Retina (tissue), 1 donor: ENCODE measurements around the gene ZNF598.
"Not testable (repeated sequence)": the region's sequence is repeated elsewhere in the genome, so short reads cannot be mapped to it uniquely, and the experiment has no call there.

Source experiments
- DNase-seq: peaks from one replicate; pipeline ENCODE4 v3.0.0-alpha.2; 2016

ZNF598 gene

DNA sequence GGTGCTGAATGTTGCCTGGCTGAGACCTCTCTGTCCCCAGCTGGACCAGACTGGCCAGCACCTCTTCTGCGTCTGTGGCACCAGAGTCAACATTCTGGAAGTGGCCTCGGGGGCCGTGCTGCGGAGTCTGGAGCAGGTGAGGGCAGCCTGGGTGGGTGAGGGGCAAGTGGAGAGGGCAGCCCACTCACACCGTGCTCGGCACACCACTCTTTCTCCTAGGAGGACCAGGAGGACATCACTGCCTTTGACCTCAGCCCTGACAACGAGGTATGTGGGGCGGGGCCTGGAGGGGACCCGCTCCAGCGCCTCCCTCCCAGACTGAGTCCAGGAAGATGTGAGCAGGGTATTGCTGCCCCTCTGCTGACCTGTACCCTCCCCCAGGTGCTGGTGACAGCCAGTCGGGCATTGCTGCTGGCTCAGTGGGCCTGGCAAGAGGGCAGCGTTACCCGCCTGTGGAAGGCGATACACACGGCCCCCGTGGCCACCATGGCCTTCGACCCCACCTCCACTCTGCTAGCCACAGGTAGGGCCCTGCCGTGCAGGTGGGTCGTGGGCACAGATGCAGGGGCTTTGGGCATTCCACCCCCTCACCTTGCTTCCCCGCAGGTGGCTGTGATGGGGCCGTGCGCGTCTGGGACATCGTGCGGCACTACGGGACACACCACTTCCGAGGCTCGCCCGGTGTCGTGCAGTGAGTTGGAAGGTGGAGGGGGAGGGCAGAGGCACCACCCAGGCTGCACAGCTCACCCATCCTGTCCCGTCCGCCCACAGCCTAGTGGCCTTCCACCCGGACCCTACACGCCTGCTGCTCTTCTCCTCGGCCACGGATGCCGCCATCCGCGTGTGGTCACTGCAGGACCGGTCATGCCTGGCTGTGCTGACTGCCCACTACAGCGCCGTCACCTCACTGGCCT, 35.2 kb downstream of the ZNF598 start:
- no peak for DNase-seq

- no peak for DNase-seq
These were observed 36.0 kb downstream of the ZNF598 start for GRCh38 chr16:1973461-1974156.

DNA sequence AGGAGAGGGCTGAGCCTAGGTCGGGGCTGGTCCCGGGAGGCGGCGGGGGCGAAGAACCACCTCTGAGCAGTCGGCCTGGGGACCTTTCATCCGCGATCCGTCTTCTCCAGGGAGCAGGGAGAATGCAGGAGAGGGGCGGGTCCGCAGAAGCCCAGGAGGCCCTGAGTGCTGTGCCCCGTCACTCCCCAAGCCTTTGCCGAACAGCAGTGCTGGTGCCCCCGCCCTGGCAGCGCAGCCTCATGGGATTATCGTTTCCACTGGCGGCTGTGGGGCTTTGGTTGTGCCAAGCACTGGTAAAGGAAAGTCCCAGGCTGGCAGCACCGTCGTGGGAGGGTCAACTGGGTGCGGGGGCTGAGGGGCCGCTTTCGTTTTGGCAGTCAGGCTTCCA, 37.1 kb downstream of the ZNF598 start:
- no peak for DNase-seq

DNA sequence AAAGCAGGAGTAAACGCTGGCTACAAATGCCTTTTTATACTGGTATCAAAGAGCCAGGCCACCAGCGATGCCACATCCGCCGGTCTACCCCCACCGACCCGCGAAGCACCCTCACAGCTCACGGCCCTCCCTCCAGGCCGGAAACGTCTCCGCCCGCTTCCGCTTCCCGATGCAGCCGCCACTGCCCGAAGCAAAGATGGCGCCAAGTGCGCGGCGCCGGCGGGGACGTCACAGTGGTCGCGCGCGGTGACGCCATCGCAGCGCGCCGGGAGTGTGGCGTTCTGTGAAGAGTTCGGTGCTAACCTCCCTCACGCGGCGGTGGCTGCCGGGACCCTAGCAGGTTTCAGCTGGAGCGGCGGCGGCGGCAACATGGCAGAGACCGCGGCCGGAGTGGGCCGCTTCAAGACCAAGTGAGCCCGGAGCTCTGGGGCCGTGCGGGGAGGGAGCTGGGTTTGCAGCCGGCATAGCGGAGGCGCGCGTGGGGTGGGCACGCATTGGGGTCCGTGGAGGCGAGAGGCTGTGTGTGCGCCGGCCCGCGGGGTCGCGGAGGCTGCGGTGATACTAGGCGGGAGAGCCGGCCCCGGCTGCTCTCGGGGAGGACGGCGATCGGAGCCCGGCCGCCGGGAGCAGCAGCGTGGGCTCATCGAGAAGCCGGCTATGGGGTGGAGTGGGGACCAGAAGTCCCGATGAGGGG, 37.7 kb downstream of the ZNF598 start, which contains the start of gene TBL3:
Gene TBL3, plus strand, starts transcription at position 258 of the 694 bp plus-strand sequence. Its CDS starts 112 bp downstream, at position 370.
- peak; percentile 99 for DNase-seq

- DNase-seq, result no peak
These were observed 41.3 kb downstream of the ZNF598 start for GRCh38 chr16:1968146-1968953.

DNA sequence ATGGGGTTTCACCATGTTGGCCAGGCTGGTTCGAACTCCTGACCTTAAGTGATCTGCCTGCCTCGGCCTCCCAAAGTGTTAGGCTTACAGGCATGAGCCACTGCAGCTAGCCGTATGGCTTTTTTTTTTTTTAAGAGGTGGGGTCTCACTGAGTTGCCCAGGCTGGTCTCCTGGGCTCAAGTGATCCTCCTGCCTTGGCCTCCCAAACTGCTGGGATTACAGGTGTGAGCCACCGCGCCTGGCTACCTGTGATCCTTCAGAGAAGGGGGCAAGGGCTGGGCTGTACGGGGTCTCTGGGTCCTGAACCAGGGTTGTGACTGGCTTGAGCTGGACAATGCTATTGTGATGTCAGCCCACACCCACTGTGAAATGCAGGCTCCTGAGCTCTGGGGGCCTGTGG, 43.2 kb downstream of the ZNF598 start, which contains the start of gene RNF151:
Gene RNF151, plus strand, starts transcription at position 397 of the 400 bp plus-strand sequence. CDS start 26 bp downstream, outside the sequence.
- no peak for DNase-seq

DNA sequence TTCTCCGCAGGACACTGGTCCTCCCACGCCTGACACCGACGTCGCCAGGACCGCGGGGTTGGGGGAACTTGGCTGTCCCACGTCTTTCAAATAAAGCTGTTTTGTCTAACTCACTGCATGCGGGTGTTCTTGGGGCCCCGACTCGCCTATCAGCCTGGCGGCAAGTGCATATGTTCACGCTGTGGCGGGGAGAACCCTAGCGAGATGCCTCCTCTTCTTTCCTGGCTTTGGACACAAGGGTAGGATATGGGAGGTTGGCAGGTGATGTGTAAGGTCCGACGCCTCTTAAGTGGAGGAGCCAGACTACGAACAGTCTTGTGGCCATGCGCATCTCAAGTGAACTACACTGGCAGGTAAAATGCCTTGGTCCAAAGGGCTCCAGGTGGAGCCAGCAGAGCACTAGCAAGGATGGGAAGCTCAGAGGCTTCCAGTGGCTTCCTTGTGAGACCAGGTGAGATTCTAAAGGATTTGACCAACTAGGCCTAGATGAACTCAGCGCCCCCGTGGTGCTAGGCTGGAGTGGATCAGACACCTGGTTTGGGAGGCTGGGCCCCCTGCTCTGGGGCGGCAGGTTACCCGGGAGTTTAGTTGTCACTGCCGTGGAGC, 44.1 kb downstream of the ZNF598 start:
- DNase-seq, result no peak

GRCh38 chr16:1964506-1965395, 44.9 kb downstream of the ZNF598 start, which contains the start of gene RPS2:
Gene RPS2 (minus strand): TSS chr16:1964826. CDS start chr16:1964625, 201 bp downstream.
- peak; percentile 99 for DNase-seq

GRCh38 chr16:1963806-1964505, 45.7 kb downstream of the ZNF598 start:
- no peak for DNase-seq

DNA sequence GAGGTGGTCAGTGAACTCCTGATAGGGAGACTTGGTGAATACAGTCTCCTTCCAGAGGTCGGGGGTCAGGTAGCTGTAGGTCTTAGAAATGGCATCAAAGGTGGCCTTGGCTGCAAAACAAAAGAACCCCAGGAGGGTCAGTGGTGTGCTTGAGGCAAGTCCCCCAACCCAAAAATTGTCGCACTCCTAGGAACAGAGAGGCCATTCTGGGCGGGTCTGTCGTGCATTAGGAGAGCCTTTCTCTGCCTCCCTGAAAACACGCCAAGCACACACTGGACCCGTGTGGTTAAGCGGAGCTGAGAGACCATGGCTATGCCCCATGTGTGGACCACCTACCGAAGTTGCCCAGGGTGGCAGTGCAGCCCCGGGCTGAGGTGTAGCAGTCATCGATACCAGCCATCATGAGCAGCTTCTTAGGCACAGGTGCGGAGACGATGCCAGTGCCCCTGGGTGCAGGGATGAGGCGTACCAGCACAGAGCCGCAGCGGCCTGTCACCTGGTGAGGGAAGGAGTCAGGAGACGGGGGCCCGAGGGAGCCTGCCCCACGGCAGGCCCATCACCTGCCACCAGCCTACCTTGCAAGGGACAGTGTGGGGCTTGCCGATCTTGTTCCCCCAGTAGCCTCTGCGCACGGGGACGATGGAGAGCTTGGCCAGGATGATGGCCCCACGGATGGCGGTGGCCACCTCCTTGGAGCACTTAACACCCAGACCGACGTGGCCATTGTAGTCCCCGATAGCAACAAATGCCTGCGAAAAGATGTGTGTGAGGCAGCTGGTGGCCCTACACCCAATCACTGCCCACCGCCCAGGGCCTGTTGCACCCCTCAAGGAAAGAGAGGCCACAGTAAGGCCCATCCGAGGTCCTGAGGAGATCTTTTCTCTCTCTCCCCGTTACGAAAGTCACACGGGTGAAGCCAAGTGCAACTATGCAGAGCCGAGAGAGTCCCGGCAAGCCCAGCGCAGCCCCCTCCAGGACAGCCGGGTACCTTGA, 47.2 kb downstream of the ZNF598 start:
- not testable (repeated sequence) for DNase-seq

- DNase-seq, result no peak
These were observed 48.0 kb downstream of the ZNF598 start for GRCh38 chr16:1961651-1962067.

- no peak for DNase-seq
These were observed 48.7 kb downstream of the ZNF598 start for GRCh38 chr16:1960665-1961630.

DNA sequence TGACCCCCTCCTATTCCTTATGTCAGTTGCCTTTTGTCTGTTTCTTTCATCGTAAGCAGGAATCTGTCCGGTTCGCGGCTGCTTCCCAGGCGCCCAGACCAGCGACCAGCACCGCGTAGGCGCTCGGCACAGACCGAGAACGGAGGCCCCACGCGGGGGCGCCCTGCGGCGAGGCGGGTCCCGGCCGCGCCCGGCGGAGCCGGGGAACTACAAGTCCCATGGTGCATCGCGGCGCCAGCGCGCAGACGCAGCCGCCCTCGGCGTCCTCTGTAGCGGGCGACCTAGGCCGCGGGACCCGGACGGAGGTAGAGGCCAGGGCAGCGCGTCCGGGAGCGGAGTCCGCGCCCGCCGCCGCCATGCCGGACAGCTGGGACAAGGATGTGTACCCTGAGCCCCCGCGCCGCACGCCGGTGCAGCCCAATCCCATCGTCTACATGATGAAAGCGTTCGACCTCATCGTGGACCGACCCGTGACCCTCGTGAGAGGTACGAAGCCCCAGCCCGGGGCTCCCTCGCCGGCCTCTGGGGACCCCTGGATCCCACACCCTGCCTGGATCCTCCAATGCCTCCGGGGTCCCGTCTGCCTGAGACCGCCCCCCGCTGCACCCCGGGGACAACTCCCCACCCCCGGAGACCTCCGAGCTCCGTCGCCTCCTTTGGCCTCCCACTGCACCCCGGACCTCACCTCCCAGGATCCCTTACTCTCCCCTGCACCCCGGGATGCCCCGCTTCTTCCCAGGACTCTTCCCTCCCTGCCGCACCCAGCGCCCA, 50.2 kb downstream of the ZNF598 start, which contains the start of gene NDUFB10:
Gene NDUFB10, plus strand, starts transcription at position 270 of the 771 bp plus-strand sequence. Its CDS starts 87 bp downstream, at position 357.
- DNase-seq, result peak; percentile 97

DNA sequence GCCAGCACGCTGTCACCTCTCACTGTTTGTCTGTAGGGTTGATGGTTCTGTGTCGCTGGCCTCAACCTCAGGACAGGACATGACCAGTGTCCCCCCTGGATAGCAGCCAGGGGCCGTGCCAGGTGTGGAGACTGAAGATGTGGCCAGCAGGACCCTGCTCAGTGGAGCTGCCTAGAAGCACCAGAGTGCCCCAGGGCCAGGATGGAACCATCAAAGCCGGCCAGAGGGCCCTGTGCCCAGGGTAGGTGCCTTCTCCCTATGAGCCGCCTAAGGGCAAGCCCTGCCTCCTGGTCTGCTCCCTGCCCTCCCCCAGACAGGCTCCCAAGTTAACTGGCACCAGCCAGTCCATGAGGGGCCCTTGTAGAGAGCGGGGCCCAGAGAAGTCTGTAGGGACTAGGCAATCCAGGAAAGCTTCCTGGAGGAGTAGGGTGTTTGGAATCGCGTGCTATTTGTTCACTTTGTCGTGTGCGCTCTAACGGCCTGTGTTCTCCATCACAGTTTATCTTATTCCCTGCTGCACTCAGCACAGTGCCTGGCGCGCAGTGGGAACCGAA, 50.8 kb downstream of the ZNF598 start:
- DNase-seq, result no peak

- not testable (repeated sequence) for DNase-seq
These were observed 51.5 kb downstream of the ZNF598 start for GRCh38 chr16:1958143-1958491.
